Omental fat pad (tissue), 4 donors: ENCODE data around the gene POLD4. TPM values are rescaled to one million over a fixed set of nuclear protein-coding genes. Genes with fewer than 3 reads are reported as not detected.

Source experiments
- ATAC-seq: fragments of 150-250 bp; one replicate; pipeline ENCODE4 v1.9.1; 2016; ENCODE audit warnings: mild to moderate bottlenecking, moderate library complexity; ENCODE audit not compliant: low FRiP score
- DNase-seq: peaks from one replicate; pipeline ENCODE4 v3.0.0-alpha.2; 2019; ENCODE audit warnings: low spot score
- total RNA-seq, 4 donors: library from RNA; depleted of rRNA; stranded (reverse); fragments of >200 nt; gene quantifications; one replicate each; pipeline ENCODE4 v1.1.0, GENCODE V29; 2016
- TF ChIP-seq, protein P1 (sequence below), 3 donors: fragments of 450-650 bp; IDR thresholded peaks; one replicate each; pipeline ENCODE4 v1.5.1; 2016 to 2017; ENCODE audit warnings: antibody characterized with exemption in 3 of 3, mild to moderate bottlenecking in 3 of 3, moderate library complexity in 2 of 3

The POLD4 gene
- total RNA-seq, 4 donors from 2014 or later: 67.5 to 141 (median 81.9) TPM

DNA sequence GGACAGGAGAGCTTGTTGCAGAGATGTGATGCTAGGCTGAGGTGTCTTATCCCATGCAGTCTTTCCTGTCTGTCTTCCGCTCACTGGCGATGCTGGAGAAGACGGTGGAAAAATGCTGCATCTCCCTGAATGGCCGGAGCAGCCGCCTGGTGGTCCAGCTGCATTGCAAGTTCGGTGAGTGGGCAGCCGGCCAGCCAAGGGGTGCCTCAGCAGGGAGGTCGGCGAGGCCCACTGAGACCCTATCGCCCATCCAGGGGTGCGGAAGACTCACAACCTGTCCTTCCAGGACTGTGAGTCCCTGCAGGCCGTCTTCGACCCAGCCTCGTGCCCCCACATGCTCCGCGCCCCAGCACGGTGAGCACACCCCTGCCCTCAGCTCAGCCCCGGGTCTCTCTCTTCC is 40.1 kb upstream of the POLD4 start:
- TF ChIP-seq, protein P1, sequence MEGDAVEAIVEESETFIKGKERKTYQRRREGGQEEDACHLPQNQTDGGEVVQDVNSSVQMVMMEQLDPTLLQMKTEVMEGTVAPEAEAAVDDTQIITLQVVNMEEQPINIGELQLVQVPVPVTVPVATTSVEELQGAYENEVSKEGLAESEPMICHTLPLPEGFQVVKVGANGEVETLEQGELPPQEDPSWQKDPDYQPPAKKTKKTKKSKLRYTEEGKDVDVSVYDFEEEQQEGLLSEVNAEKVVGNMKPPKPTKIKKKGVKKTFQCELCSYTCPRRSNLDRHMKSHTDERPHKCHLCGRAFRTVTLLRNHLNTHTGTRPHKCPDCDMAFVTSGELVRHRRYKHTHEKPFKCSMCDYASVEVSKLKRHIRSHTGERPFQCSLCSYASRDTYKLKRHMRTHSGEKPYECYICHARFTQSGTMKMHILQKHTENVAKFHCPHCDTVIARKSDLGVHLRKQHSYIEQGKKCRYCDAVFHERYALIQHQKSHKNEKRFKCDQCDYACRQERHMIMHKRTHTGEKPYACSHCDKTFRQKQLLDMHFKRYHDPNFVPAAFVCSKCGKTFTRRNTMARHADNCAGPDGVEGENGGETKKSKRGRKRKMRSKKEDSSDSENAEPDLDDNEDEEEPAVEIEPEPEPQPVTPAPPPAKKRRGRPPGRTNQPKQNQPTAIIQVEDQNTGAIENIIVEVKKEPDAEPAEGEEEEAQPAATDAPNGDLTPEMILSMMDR (IDR thresholded peaks at IDR 0.05): no peak
- ATAC-seq (no peak), DNase-seq (no peak)

DNA sequence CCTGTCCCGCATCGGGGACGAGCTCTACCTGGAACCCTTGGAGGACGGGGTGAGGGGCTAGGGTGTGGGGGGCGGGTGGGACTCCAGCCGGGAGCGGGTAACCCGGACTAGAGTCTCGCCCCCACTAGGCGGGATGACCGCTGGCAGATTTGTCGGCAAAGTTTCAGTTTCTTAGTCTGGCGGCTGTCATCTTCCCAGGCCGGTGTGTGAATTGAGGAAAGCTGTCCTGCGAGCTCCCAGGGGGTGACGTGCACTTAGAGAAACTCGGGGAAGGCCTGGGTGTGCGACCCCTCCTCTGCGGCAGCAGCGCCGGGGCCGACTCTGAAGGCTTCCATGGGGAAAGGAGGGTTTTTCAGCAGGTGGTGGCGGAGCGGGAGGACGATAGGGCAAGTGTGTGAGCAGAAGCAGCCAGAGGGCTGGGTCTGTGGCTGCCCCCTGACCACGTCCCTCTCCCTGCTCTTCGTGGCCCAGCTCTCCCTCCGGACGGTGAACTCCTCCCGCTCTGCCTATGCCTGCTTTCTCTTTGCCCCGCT is 38.9 kb upstream of the POLD4 start:
- DNase-seq (no peak), ATAC-seq (peak; percentile 4)
- TF ChIP-seq, protein P1 (IDR thresholded peaks at IDR 0.05): no peak

DNA sequence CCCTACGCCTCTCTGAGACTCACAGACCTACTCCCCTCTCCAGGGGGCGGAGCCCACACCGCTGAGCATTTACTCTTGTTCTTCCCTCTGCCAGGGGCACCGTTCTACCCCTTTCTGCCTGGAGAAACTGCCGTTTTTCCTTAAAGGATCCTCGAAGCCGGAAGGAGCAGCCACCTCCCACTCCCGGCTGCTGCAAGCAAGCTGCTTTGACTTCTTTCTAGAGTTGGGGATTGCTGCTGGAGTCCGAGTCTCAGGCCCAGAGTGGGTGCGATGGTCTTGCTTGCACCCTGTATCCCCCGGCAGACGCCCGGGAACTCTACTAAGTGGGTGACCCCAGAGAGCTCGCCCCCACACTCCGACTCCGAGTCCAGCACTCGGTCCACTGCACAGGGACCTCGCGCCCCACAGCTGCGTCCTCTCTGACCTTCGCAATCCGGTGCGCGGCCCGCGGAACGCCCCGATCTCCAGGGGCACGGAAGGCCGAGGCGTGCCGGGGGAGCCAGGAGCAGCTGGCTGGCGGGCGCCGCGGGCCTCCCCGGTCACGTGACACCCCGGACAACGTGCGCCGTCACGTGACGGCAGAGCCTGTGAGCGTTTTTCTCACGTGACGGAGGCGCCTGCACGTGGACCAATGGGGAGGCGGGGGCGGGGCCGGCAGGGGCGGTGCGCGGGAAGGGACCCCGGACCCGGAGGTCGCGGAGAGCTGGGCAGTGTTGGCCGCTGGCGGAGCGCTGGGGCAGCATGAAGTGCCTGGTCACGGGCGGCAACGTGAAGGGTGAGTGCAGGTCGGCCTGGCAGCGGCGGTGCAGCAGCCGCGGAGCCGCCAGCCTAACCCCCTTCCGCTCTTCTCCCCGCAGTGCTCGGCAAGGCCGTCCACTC is 38.2 kb upstream of the POLD4 start, which contains the start of gene RAD9A:
TSS of gene RAD9A (plus strand) at position 683 of the 879 bp plus-strand sequence. CDS start at position 742, 59 bp downstream.
- peak; percentile 70 for ATAC-seq
- TF ChIP-seq, protein P1 (IDR thresholded peaks at IDR 0.05): no peak
- DNase-seq: peak; percentile 95

DNA sequence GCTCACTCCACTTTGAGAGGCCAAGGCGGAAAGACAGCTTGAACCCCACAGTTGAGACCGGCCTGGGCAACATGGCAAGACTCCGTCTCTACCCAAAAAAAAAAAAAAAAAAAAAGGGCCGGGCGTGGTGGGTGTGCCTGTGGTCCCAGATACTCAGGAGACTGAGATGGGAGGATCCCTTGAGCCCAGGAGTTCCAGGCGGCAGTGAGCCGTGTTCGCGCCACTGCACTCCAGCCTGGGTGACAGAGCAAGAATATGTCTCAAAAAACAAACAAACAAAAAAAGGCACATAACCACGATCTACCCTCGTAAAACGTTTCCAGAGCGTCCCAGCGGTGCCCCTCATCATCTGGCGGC is 37.6 kb upstream of the POLD4 start:
- TF ChIP-seq, protein P1 (IDR thresholded peaks at IDR 0.05): no peak
- ATAC-seq (no peak), DNase-seq (no peak)

DNA sequence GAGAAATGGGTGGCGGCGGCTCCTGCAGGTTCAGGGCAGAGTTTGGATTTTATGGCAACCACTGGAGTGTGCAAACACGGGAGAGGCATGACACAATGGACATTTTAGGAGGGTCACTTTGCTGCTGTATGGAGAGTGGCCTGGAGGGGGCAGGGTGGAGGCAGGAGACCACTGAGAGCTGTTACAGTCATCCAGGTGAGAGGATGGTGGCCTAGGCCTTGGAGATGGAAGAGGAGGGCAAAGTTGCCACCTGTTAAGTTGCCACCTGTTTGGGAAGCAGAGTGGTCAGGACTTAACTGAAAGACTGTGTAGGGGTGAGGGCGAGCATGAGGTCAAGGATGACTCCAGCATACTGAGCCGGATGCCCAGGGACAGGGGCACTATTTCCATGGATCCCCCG is 36.1 kb upstream of the POLD4 start:
- DNase-seq: no peak
- ATAC-seq: no peak
- TF ChIP-seq, protein P1 (IDR thresholded peaks at IDR 0.05): no peak

DNA sequence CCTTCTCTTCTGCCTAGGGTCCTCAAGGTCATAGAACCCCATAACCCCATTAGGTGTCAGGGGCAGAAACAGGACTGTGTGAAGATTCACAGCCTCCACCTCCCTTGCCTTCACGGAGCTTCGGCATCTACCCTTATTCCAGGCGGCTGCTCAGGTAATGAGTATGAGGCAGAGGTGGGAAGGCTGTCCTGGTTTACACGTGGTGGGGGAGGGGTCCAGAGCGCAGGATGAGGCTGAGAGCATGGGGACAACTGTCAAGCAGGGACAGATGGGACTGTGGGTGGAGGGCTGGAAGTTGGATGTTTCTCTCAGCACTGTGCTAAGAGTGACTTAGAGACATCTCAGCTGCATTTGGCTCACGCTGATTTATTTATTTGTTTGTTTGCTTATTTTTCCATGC is 34.2 kb upstream of the POLD4 start:
- no peak for DNase-seq
- TF ChIP-seq, protein P1 (IDR thresholded peaks at IDR 0.05): no peak
- ATAC-seq: no peak

DNA sequence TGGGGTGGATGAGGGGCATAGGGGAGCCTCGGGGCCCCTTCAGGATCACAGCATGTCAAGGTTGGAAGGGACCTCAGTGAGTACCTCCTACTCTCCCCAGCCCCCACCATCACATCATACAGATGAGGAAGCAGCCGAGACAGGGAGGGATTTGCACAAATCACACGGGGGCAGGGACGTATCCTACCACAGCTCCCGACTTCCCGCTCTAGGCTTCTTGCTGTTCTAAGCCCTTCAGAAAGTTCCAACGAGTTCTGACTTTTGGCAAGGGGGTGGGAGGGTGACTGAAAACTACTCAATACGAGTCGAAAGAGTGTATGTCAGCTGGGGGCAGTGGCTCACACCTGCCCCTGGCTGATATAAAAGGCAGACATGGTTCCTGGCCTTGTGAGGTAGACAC is 33.7 kb upstream of the POLD4 start:
- ATAC-seq: no peak
- TF ChIP-seq, protein P1 (IDR thresholded peaks at IDR 0.05): no peak

More for the DNA sequence above, 33.7 kb upstream of the POLD4 start:
- DNase-seq: no peak
